Sciatic nerve (tissue), 2 donors: ENCODE data around the gene MIB1. TPM values are rescaled to one million over a fixed set of nuclear protein-coding genes. Genes with fewer than 3 reads are reported as not detected.
A peak's percentile ranks its signal among the peaks of the same experiment; 100 is the strongest.
"Not testable (repeated sequence)": the region's sequence is repeated elsewhere in the genome, so short reads cannot be mapped to it uniquely, and the experiment has no call there.

Experiments used
- ATAC-seq: fragments of 200-7000 bp; cut with Tn5 transposase; one replicate; pipeline ENCODE4 v1.9.1; 2020; ENCODE audit warnings: mild to moderate bottlenecking, moderate library complexity
- DNase-seq: peaks from one replicate; pipeline ENCODE4 v3.0.0-alpha.2; 2020; ENCODE audit warnings: low spot score
- intact Hi-C: fragments of 100-400 bp; cut with DNase I; formaldehyde crosslinking; loops from one replicate; pipeline ENCODE4 v1.14.2; 2022
- total RNA-seq: library from RNA; stranded (reverse); fragmentation: NEBNext Ultra II Directional; extraction: Animal tissue kit (Norgen Biotek cat#: 25700); gene quantifications from one replicate; pipeline ENCODE4 v1.2.1, GENCODE V29; 2021
- donor health status: DM: no; HTN: no; CAD: no.
- donor health status: DM: no; HTN: no; CAD: no.

Gene MIB1
- total RNA-seq, 1 donor from 2014 or later = 50.4 TPM

- intact Hi-C loops = no loop called here
- ATAC-seq (no peak), DNase-seq (peak; percentile 68)
Measured at GRCh38 chr18:21741562-21742314, 1.1 kb downstream of the MIB1 start.

- intact Hi-C loops = no loop called here
- ATAC-seq (no peak), DNase-seq (no peak)
Measured at GRCh38 chr18:21742315-21742687, 1.7 kb downstream of the MIB1 start.

- no peak for DNase-seq
- intact Hi-C loops = no loop called here
Measured at GRCh38 chr18:21743166-21743832, 2.7 kb downstream of the MIB1 start.

GRCh38 chr18:21745231-21745630 is 4.6 kb downstream of the MIB1 start:
- DNase-seq = no peak
- ATAC-seq = no peak
- intact Hi-C loops = no loop called here

More at GRCh38 chr18:21743166-21743832, 2.7 kb downstream of the MIB1 start:
- no peak for ATAC-seq

- DNase-seq (no peak), ATAC-seq (no peak)
- intact Hi-C loops = no loop called here
Measured at GRCh38 chr18:21747268-21747667, 6.7 kb downstream of the MIB1 start.

- no peak for ATAC-seq
- intact Hi-C loops = no loop called here
- DNase-seq = no peak
Measured at GRCh38 chr18:21747764-21748693, 7.4 kb downstream of the MIB1 start.

- no peak for ATAC-seq
Measured at GRCh38 chr18:21757833-21758232, 17.2 kb downstream of the MIB1 start.

GRCh38 chr18:21759836-21760235 is 19.2 kb downstream of the MIB1 start:
- ATAC-seq (no peak), DNase-seq (no peak)
- intact Hi-C loops = no loop called here

More at GRCh38 chr18:21757833-21758232, 17.2 kb downstream of the MIB1 start:
- intact Hi-C loops = no loop called here
- DNase-seq = no peak

GRCh38 chr18:21760321-21760720 is 19.7 kb downstream of the MIB1 start:
- intact Hi-C loops = no loop called here
- DNase-seq (no peak), ATAC-seq (no peak)

GRCh38 chr18:21761471-21762115 is 21.0 kb downstream of the MIB1 start:
- intact Hi-C loops = no loop called here
- DNase-seq = no peak
- no peak for ATAC-seq

GRCh38 chr18:21762181-21762772 is 21.7 kb downstream of the MIB1 start:
- no peak for ATAC-seq
- intact Hi-C loops = no loop called here
- no peak for DNase-seq

- intact Hi-C loops = no loop called here
- DNase-seq = no peak
- no peak for ATAC-seq
Measured at GRCh38 chr18:21763846-21764646, 23.5 kb downstream of the MIB1 start.

- ATAC-seq (no peak), DNase-seq (no peak)
- intact Hi-C loops = no loop called here
Measured at GRCh38 chr18:21769206-21769605, 28.6 kb downstream of the MIB1 start.

GRCh38 chr18:21774722-21775121 is 34.1 kb downstream of the MIB1 start:
- ATAC-seq = no peak
- intact Hi-C loops = no loop called here

GRCh38 chr18:21777814-21778213 is 37.2 kb downstream of the MIB1 start:
- ATAC-seq (no peak), DNase-seq (no peak)
- intact Hi-C loops = no loop called here

More at GRCh38 chr18:21774722-21775121, 34.1 kb downstream of the MIB1 start:
- no peak for DNase-seq

- no peak for ATAC-seq
- no peak for DNase-seq
- intact Hi-C loops = no loop called here
Measured at GRCh38 chr18:21786526-21786925, 45.9 kb downstream of the MIB1 start.

GRCh38 chr18:21796089-21796488 is 55.5 kb downstream of the MIB1 start:
- ATAC-seq, DNase-seq, intact Hi-C loops: not testable (repeated sequence)

GRCh38 chr18:21798126-21798525 is 57.5 kb downstream of the MIB1 start:
- DNase-seq (no peak), ATAC-seq (no peak)
- intact Hi-C loops = no loop called here
